ENCODE data around the gene KLHL7.
"Not testable (repeated sequence)": the region's sequence is repeated elsewhere in the genome, so short reads cannot be mapped to it uniquely, and the experiment has no call there.

Gene KLHL7

DNA sequence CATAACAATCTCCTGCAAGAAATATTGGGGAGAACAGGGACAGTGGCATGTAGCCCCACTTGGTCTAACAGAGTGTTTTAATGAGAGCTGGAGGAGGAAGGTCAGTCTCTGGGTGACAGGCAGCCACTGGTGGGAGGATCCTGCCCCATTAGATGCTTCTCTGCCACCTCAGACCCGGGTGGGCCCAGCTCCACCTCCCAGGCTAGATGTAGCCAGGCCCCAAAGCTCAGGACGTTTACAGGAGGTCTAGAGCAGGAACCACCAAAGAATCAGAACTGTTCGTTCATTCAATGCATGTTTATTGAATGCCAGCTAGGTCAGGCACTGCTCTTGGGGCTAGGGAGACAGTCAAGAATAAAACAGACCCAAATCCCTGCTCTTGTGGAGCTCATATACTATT, 112.6 kb downstream of the KLHL7 start:
- DNase-seq = no peak

GRCh38 chr7:23220690-23221305, 115.2 kb downstream of the KLHL7 start:
- DNase-seq = no peak

GRCh38 chr7:23222439-23223030, 117.0 kb downstream of the KLHL7 start:
- no peak for DNase-seq

DNA sequence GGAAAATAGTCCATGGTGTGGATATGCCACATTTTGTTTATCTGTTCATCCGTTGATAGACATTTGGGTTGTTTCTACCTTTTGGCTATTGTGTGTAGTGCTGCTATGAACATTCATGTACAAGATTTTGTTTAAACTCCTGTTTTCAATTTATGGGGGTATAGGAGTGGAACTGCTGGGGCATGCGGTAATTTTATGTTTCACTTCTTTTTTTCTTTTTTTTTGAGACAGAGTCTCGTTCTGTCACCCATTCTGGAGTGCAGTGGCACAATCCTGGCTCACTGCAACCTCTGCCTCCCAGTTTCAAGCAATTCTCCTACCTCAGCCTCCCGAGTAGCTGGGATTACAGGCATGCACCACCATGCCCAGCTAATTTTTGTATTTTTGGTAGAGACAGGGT, 118.8 kb downstream of the KLHL7 start:
- DNase-seq = not testable (repeated sequence)

- DNase-seq = no peak
Observed at GRCh38 chr7:23226844-23227450, 121.4 kb downstream of the KLHL7 start.
